Spleen (tissue), 7 donors: ENCODE measurements around the gene PA2G4.

ENCODE experiments used
- CTCF ChIP-seq, 11 experiments: fragments of 200-600 bp in 7 of 11; fragments of 450-650 bp in 4 of 11; sonication (generic) in 4 of 11; IDR thresholded peaks in 8 of 11; conservative IDR thresholded peaks in 3 of 11; 1 replicate in 7 of 11; 2 replicates in 4 of 11; pipeline versions ENCODE4 v1.4.0 to v1.8.0; 2016 to 2021; ENCODE audit warnings: antibody characterized with exemption in 11 of 11, inconsistent platforms in 4 of 11, mild to moderate bottlenecking in 1 of 11
- POLR2A ChIP-seq, 3 donors: fragments of 450-650 bp; IDR thresholded peaks; one replicate each; pipeline ENCODE4 v1.5.1; 2017; ENCODE audit warnings: antibody characterized with exemption in 3 of 3, mild to moderate bottlenecking in 1 of 3
- POLR2AphosphoS5 ChIP-seq, 3 donors: sonication (generic); formaldehyde crosslinking; IDR thresholded peaks; one replicate each; pipeline ENCODE4 v1.5.1; 2017; ENCODE audit warnings: antibody characterized with exemption in 3 of 3
- donor health status: DM: no; HTN: no; CAD: no; lungs with moderate emphysema.
- donor health status: DM: no; HTN: no; CAD: no.
- donor health status: DM: no; HTN: no; CAD: no.

- no peak for TF ChIP-seq CTCF (IDR thresholded peaks at IDR 0.05 in 8 of 11, conservative IDR thresholded peaks at IDR 0.05 in 3 of 11)
- no peak for TF ChIP-seq POLR2A (IDR thresholded peaks at IDR 0.05)
- no peak for TF ChIP-seq POLR2AphosphoS5 (IDR thresholded peaks at IDR 0.05)
Observed at GRCh38 chr12:56081393-56082347, 22.7 kb upstream of the PA2G4 start.
